HCT116 (cell line): ENCODE measurements around the gene C1QTNF12. TPM values are rescaled to one million over a fixed set of nuclear protein-coding genes. Genes with fewer than 3 reads are reported as not detected.
A peak's percentile ranks its signal among the peaks of the same experiment; 100 is the strongest.

Experiments
- ATAC-seq: fragments of 200-7000 bp; cut with Tn5 transposase; 2 replicates; pipeline ENCODE4 v1.9.1; 2020; ENCODE audit warnings: mild to moderate bottlenecking, moderate library complexity
- BruUV-seq: library from RNA; stranded (reverse); fragments of 400-500 nt; replicated peaks from 2 replicates; lab custom pipeline; 2021; lab: Mats Ljungman, UMichigan
- CTCF ChIA-PET: fragments of 300-600 bp; sonication (Branson Sonifier 250); formaldehyde crosslinking; loops from one replicate; lab custom pipeline; 2021; ENCODE audit warnings: antibody characterized with exemption; lab: Charles Lee
- POLR2A ChIA-PET: fragments of 300-600, 350-600 bp; sonication (Branson Sonifier 250); formaldehyde crosslinking; loops from one replicate; lab custom pipeline; 2021; ENCODE audit warnings: antibody characterized with exemption; lab: Charles Lee
- RAD21 ChIA-PET, 2 experiments: fragments of 300-600 bp; sonication (Branson Sonifier 250); formaldehyde crosslinking; loops; one replicate each; lab custom pipeline; 2023; ENCODE audit warnings: low total read pairs in 2 of 2; ENCODE audit not compliant: uncharacterized antibody in 2 of 2, unreplicated experiment in 2 of 2, low non-redundant PET in 1 of 2; lab: Charles Lee
- DNase-seq: peaks from one replicate; pipeline ENCODE4 v3.0.0-alpha.2; 2010; ENCODE audit warnings: low read depth, low spot score
- H2AFZ ChIP-seq: fragments of 200-600 bp; shearing (Covaris generic), sonication (generic); 2 replicates; pipeline ENCODE4 v1.6.1; 2017; ENCODE audit warnings: low read depth, mixed run types, mixed read lengths, antibody characterized with exemption, low read length; ENCODE audit not compliant: poor library complexity, severe bottlenecking
- H3K27ac ChIP-seq: 2 replicates; pipeline ENCODE4 v1.5.1; 2012; ENCODE audit warnings: low read depth, low read length
- H3K27me3 ChIP-seq: fragments of 200-600 bp; sonication (generic); 2 replicates; pipeline ENCODE4 v1.6.1; 2016; ENCODE audit warnings: mixed run types, low read length, mixed read lengths; ENCODE audit not compliant: insufficient read depth
- H3K36me3 ChIP-seq, 2 experiments: fragments of 200-500 bp in 1 of 2; fragments of 200-600 bp in 1 of 2; sonication (Bioruptor generic) in 1 of 2; sonication (generic) in 1 of 2; 2 replicates each; pipeline versions ENCODE4 v1.5.1 to v1.6.1; 2014 to 2016; ENCODE audit warnings: low read length in 2 of 2, inconsistent platforms in 1 of 2, mixed read lengths in 1 of 2, mixed run types in 1 of 2; ENCODE audit not compliant: insufficient read depth in 2 of 2, control insufficient read depth in 1 of 2
- H3K4me1 ChIP-seq, 2 experiments: fragments of 200-600 bp in 1 of 2; sonication (generic) in 1 of 2; 2 replicates each; pipeline versions ENCODE4 v1.5.1 to v1.6.1; 2012 to 2017; ENCODE audit warnings: low read length in 2 of 2, inconsistent platforms in 1 of 2, mild to moderate bottlenecking in 1 of 2, mixed read lengths in 1 of 2, mixed run types in 1 of 2, moderate library complexity in 1 of 2; ENCODE audit not compliant: insufficient read depth in 2 of 2, control insufficient read depth in 1 of 2
- H3K4me2 ChIP-seq: fragments of 200-600 bp; sonication (generic); 2 replicates; pipeline ENCODE4 v1.6.1; 2017; ENCODE audit warnings: mixed run types, low read length, mixed read lengths
- H3K4me3 ChIP-seq, 2 experiments: fragments of 200-600 bp in 1 of 2; sonication (generic) in 1 of 2; replicated peaks in 1 of 2; 2 replicates each; pipeline ENCODE4 v1.5.1; 2011 to 2016; ENCODE audit warnings: low read length in 2 of 2, control low read depth in 1 of 2, low read depth in 1 of 2, mild to moderate bottlenecking in 1 of 2, mixed read lengths in 1 of 2, mixed run types in 1 of 2
- H3K79me2 ChIP-seq: fragments of 200-600 bp; sonication (generic); 2 replicates; pipeline ENCODE4 v1.6.1; 2017; ENCODE audit warnings: mild to moderate bottlenecking, mixed run types, low read length, moderate library complexity, mixed read lengths; ENCODE audit not compliant: insufficient read depth
- H3K9ac ChIP-seq: fragments of 200-600 bp; sonication (generic); 2 replicates; pipeline ENCODE4 v1.6.1; 2016; ENCODE audit warnings: low read length, mixed read lengths
- H3K9me2 ChIP-seq: fragments of 200-600 bp; sonication (generic), shearing (Covaris generic); 2 replicates; pipeline ENCODE4 v1.6.1; 2017; ENCODE audit warnings: mixed run types, mild to moderate bottlenecking, moderate library complexity; ENCODE audit not compliant: insufficient read depth
- H3K9me3 ChIP-seq, 2 experiments: fragments of 200-500 bp in 1 of 2; fragments of 200-600 bp in 1 of 2; sonication (Bioruptor generic) in 1 of 2; sonication (generic) in 1 of 2; 2 replicates each; pipeline ENCODE4 v1.6.1; 2014 to 2017; ENCODE audit warnings: low read length in 2 of 2, mixed read lengths in 2 of 2, inconsistent platforms in 1 of 2, low read depth in 1 of 2, mild to moderate bottlenecking in 1 of 2, mixed run types in 1 of 2, moderate library complexity in 1 of 2; ENCODE audit not compliant: control insufficient read depth in 1 of 2, insufficient read depth in 1 of 2
- H4K20me1 ChIP-seq: fragments of 200-600 bp; sonication (generic), shearing (Covaris generic); 2 replicates; pipeline ENCODE4 v1.6.1; 2017; ENCODE audit warnings: mixed run types, mild to moderate bottlenecking, moderate library complexity; ENCODE audit not compliant: insufficient read depth
- ATF3 ChIP-seq: IDR thresholded peaks from 2 replicates; pipeline ENCODE4 v1.6.1; 2012
- EGR1 ChIP-seq: IDR thresholded peaks from 2 replicates; pipeline ENCODE4 v1.6.1; 2012; ENCODE audit warnings: low read depth
- ELF1 ChIP-seq: IDR thresholded peaks from 2 replicates; pipeline ENCODE4 v1.6.1; 2012; ENCODE audit warnings: low read depth, borderline replicate concordance
- FOSL1 ChIP-seq: IDR thresholded peaks from 2 replicates; pipeline ENCODE4 v1.6.1; 2012; ENCODE audit warnings: low read depth
- POLR2A ChIP-seq: IDR thresholded peaks from 2 replicates; pipeline ENCODE4 v1.7.0; 2011; ENCODE audit warnings: borderline replicate concordance; ENCODE audit not compliant: insufficient read depth, insufficient read length; ENCODE audit errors: extremely low read depth
- POLR2AphosphoS5 ChIP-seq: IDR thresholded peaks from 2 replicates; pipeline ENCODE4 v1.6.1; 2011; ENCODE audit warnings: mild to moderate bottlenecking, low read depth, low read length, moderate library complexity
- SRF ChIP-seq: IDR thresholded peaks from 2 replicates; pipeline ENCODE4 v1.6.1; 2012; ENCODE audit warnings: low read depth
- ZBTB33 ChIP-seq: IDR thresholded peaks from 2 replicates; pipeline ENCODE4 v1.6.1; 2011; ENCODE audit warnings: mild to moderate bottlenecking, low read length, moderate library complexity; ENCODE audit not compliant: insufficient replicate concordance; ENCODE audit errors: extremely low read depth
- intact Hi-C: fragments of 100-400 bp; cut with micrococcal nuclease; formaldehyde crosslinking; loops from 2 replicates; pipeline ENCODE4 v1.10.0; 2022
- total RNA-seq: library from RNA; stranded (reverse); gene quantifications from one replicate; pipeline ENCODE4 v1.2.1, GENCODE V29; 2021; ENCODE audit not compliant: unreplicated experiment

The C1QTNF12 gene
- total RNA-seq, 1 experiment from 2014 or later, result 6.9 TPM

- POLR2A ChIA-PET, result no interaction called here
- H3K4me2 ChIP-seq, result peak overlapping the region; percentile 77
Observed at GRCh38 chr1:1200876-1201810, 45.4 kb downstream of the C1QTNF12 start.

More at GRCh38 chr1:1200876-1201810, 45.4 kb downstream of the C1QTNF12 start:
- Histone ChIP-seq H2AFZ (no peak overlapping the region), H3K9me2 (no peaks in the 10 kb centered on the region), H3K36me3 (no peaks in the 10 kb centered on the region), H3K9ac (peak overlapping the region; percentile 62), H3K27ac (peak overlapping the region; percentile 19; the same call in 1 of the 2 replicates), H3K9me3 (no peaks in the 10 kb centered on the region), H4K20me1 (no peaks in the 10 kb centered on the region), H3K27me3 (no peaks in the 10 kb centered on the region), H3K4me1 (peaks cover 5 to 14% of the 10 kb centered on the region in 2 experiments; a peak in 3 of 4 replicates), H3K79me2 (peaks cover 8% of the 10 kb centered on the region; the same call in 1 of the 2 replicates), H3K4me3 (peak overlapping the region; percentile 19 to 56)
- no peak for TF ChIP-seq FOSL1
- TF ChIP-seq POLR2AphosphoS5, result peak; percentile 56
- TF ChIP-seq EGR1, result peak; percentile 97
- no peak for TF ChIP-seq ELF1
- no peak for TF ChIP-seq ATF3
- no peak for TF ChIP-seq POLR2A
- TF ChIP-seq SRF, result no peak
- no peak for TF ChIP-seq ZBTB33
- CTCF ChIA-PET, result no interaction called here
- peak; percentile 65 for ATAC-seq
- RAD21 ChIA-PET, result interaction anchor here in 1 of 2 experiments (0.6 kb wide), 1 partner anchor 32 kb away, joined by 3 read pairs; no protein-coding TSS in a partner anchor
- intact Hi-C loops, result no loop called here
- DNase-seq, result no peak
- no TSS peak for BruUV-seq
